ENCODE measurements around the gene SOS2. TPM values are rescaled to one million over a fixed set of nuclear protein-coding genes. Genes with fewer than 3 reads are reported as not detected.

The SOS2 gene
- total and polyA plus RNA-seq, 7 experiments from 2014 or later = 10.2 to 49.6 (median 37.6) TPM

DNA sequence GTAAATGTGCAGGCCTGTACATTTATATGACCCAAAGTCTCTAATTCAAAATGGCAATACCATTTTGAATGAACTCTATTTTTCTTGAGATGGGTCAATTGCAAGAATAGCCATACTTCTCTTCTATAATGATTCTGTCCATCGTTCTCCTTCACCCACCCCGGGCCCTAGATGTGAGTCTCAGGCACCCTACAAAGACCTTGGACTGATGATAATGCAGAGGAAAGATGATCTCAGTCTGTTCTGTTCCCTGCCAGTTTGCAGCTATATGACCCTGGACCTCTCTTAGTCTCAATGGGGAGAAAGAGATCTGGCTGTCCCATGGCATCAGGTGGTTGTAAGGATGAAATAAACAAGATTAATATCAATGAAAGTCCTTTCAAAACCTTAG is 145.1 kb downstream of the SOS2 start:
- POLR2A ChIA-PET = interaction anchor here (0.9 to 22.1 kb wide), 9 partner anchors 14 to 234 kb away, joined by 3 to 328 read pairs (median 10); partner anchors contain the start of genes ARF6 and NEMF
- DNase-seq (no peak), ATAC-seq (no peak)
- H3K9me3 ChIP-seq (ENCODE audit: control insufficient read depth in 2 of 3, low read length in 3 of 3) = no peaks in the 10 kb centered on the region
- H3K4me1 ChIP-seq (ENCODE audit: control insufficient read depth in 2 of 2, insufficient read depth in 2 of 2, low read length in 2 of 2) = peaks cover 81 to 94% of the 10 kb centered on the region in 2 donors
- no peak overlapping the region for H3K4me3 ChIP-seq (ENCODE audit: low read length)
- Mint-ChIP-seq H3K4me1 (peaks cover 65 to 97% (median 91%) of the 10 kb centered on the region in 7 donors), H3K27ac (peak overlapping the region; percentile 86 to 97 (median 90)), H3K27me3 (no peaks in the 10 kb centered on the region), H3K9me3 (no peaks in the 10 kb centered on the region), H3K4me3 (peak overlapping the region; percentile 56 to 80 (median 70)), H3K36me3 (peaks cover 0 to 29% (median 0%) of the 10 kb centered on the region in 5 donors)
- no peaks in the 10 kb centered on the region for H3K36me3 ChIP-seq (ENCODE audit: control insufficient read depth in 2 of 3, insufficient read depth in 3 of 3, low read length in 3 of 3)
- H3K27me3 ChIP-seq (ENCODE audit: control insufficient read depth in 2 of 2, insufficient read depth in 2 of 2, low read length in 2 of 2) = no peaks in the 10 kb centered on the region
- intact Hi-C loops (cut with micrococcal nuclease) = no loop called here
- CTCF ChIA-PET = interaction anchor here (0.6 to 3.7 kb wide), 4 partner anchors 18 to 234 kb away, joined by 3 to 18 read pairs (median 7); partner anchors contain the start of gene NEMF
- peak overlapping the region; percentile 97 for H3K27ac ChIP-seq (ENCODE audit: low read depth, low read length)

DNA sequence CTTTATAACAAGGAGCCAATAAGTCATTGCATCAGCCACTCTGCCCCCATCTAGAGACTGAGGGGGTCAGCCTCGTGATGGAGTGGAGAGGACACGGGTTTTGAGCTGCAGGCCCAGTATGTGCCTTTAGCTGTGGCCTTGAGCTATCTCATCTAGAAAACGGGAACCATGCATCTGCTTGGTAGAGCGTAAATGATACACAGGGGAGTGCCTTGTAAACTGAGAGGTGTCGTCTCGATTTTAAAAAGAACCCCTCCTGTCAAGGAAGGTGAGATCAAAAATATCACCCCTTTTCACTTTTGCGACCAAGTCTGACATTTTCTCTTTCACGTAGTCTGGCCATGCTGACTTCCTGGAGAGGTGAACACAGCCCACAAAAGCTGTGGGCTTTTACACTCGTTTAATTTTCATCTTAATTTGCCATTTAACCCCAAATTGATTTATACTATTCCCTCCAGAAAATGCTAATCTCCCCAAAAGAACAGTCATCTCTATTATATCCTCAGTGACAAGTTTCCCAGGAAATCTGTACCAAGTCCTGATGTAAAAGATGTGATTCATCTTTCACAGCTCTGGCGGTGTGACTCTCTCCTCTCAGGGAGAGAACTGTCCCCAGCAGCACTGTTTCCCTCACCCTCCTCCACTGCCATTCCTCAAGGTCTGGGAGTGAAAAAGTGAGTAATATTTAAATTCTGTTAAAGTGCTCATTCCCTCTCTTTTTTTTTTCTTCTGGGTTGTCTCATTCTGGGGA is 145.6 kb downstream of the SOS2 start:
- DNase-seq = peak in 1 of 9 donors; percentile 45

DNA sequence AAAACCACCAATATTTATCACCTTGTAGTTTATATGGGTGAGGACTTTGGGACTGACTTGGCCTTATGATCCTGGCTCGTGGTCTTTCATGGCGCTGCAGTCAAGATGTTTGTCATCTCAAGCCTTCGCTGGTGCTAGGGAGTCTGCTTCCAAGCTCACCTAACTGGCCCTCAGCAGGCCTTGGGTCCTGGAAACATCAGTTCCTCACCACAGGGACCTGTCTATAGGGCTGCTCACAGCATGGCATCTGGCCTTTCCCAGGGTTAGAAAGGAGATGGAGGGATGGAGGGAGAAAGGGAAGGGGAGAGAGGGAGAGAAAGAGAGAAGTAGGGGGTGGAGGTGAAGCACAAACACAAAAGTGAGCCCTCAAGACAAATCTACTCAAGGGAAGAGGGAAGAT is 146.7 kb downstream of the SOS2 start:
- Histone ChIP-seq H3K4me1 (ENCODE audit: control insufficient read depth in 2 of 2, insufficient read depth in 2 of 2, low read length in 2 of 2) (peaks cover 87 to 89% of the 10 kb centered on the region in 2 donors), H3K36me3 (ENCODE audit: control insufficient read depth in 2 of 3, insufficient read depth in 3 of 3, low read length in 3 of 3) (no peaks in the 10 kb centered on the region), H3K4me3 (ENCODE audit: low read length) (no peak overlapping the region), H3K27ac (ENCODE audit: low read depth, low read length) (peak overlapping the region; percentile 97), H3K27me3 (ENCODE audit: control insufficient read depth in 2 of 2, insufficient read depth in 2 of 2, low read length in 2 of 2) (no peaks in the 10 kb centered on the region), H3K9me3 (ENCODE audit: control insufficient read depth in 2 of 3, low read length in 3 of 3) (no peaks in the 10 kb centered on the region)
- Mint-ChIP-seq H3K9me3 (no peaks in the 10 kb centered on the region), H3K36me3 (peaks cover 0 to 26% (median 0%) of the 10 kb centered on the region in 5 donors), H3K27me3 (no peaks in the 10 kb centered on the region), H3K27ac (peak overlapping the region; percentile 86 to 97 (median 90)), H3K4me1 (peaks cover 56 to 89% (median 83%) of the 10 kb centered on the region in 7 donors), H3K4me3 (peak overlapping the region in 9 of 10 donors; percentile 43 to 75 (median 70))
- POLR2A ChIA-PET = interaction anchor here (1.7 to 22.1 kb wide), 5 partner anchors 16 to 233 kb away, joined by 6 to 328 read pairs (median 128); partner anchors contain the start of gene NEMF
- intact Hi-C loops (cut with micrococcal nuclease) = no loop called here
- CTCF ChIA-PET = interaction anchor here (1.0 to 1.2 kb wide), 3 partner anchors 12 to 142 kb away, joined by 3 to 6 read pairs (median 3); no protein-coding TSS in a partner anchor
- no peak for ATAC-seq
- no peak for DNase-seq

More for the DNA sequence above, 145.6 kb downstream of the SOS2 start:
- Histone ChIP-seq H3K27ac (ENCODE audit: low read depth, low read length) (peak overlapping the region; percentile 97), H3K27me3 (ENCODE audit: control insufficient read depth in 2 of 2, insufficient read depth in 2 of 2, low read length in 2 of 2) (no peaks in the 10 kb centered on the region), H3K36me3 (ENCODE audit: control insufficient read depth in 2 of 3, insufficient read depth in 3 of 3, low read length in 3 of 3) (no peaks in the 10 kb centered on the region), H3K4me3 (ENCODE audit: low read length) (no peak overlapping the region), H3K4me1 (ENCODE audit: control insufficient read depth in 2 of 2, insufficient read depth in 2 of 2, low read length in 2 of 2) (peaks cover 86 to 94% of the 10 kb centered on the region in 2 donors), H3K9me3 (ENCODE audit: control insufficient read depth in 2 of 3, low read length in 3 of 3) (no peaks in the 10 kb centered on the region)
- Mint-ChIP-seq H3K27ac (peak overlapping the region; percentile 86 to 97 (median 90)), H3K27me3 (no peaks in the 10 kb centered on the region), H3K9me3 (no peaks in the 10 kb centered on the region), H3K4me3 (peak overlapping the region; percentile 56 to 80 (median 70)), H3K36me3 (peaks cover 0 to 31% (median 0%) of the 10 kb centered on the region in 5 donors), H3K4me1 (peaks cover 65 to 97% (median 91%) of the 10 kb centered on the region in 7 donors)
- POLR2A ChIA-PET = interaction anchor here (0.5 to 22.1 kb wide), 9 partner anchors 14 to 490 kb away, joined by 3 to 328 read pairs (median 10); partner anchors contain the start of genes ARF6 and NEMF
- no peak for ATAC-seq
- intact Hi-C loops (cut with micrococcal nuclease) = no loop called here
- CTCF ChIA-PET = interaction anchor here (0.6 to 3.7 kb wide), 7 partner anchors 11 to 233 kb away, joined by 3 to 18 read pairs (median 6); partner anchors contain the start of gene NEMF

DNA sequence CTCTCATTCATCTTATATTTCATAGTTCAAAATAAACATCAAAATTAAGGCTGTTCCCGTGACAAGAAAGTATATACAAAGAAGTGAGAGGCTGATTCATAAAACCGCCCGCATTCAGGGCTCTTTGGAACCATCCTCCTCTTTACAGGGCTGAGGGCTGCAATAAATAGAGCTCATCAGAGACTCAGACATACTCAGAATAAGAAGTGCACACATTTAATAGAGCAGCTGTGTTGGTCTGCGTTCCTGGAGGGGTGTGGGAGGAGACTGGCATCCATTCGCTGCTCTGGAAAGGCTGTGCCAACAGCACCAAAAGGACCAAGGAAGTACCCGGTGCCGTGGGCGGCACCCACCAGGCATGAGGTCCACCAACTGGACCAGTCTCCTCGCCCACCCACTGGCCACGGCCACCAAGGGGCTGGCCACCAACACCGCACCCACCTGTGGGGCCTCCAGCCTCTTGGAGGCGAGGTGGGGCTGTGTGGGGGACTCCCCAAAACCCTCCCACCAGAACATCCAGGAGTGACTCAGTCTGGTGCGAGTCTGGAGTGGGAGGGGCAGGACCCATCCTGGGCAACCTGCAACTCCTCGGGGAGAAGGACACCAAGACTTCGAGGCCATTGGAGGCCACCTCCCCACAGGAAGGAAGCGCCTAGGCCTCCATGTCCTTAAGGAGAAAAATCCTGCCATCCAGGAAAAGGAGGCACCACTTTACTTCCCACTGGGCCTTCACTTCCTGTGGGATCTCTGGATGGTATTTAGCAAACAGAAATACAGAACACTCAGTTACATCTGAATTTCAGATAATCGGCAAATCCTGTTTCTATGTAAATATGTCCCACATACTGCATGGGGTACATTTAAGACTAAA is 147.7 kb downstream of the SOS2 start:
- ChIA-PET POLR2A (interaction anchor here (1.2 to 10.8 kb wide), 16 partner anchors 10 to 220 kb away, joined by 3 to 131 read pairs (median 22); partner anchors contain the start of gene VCPKMT), CTCF (interaction anchor here (1.0 to 3.9 kb wide), 6 partner anchors 9 to 231 kb away, joined by 3 to 23 read pairs (median 12); partner anchors contain the start of gene NEMF)
- no peak overlapping the region for H3K4me3 ChIP-seq (ENCODE audit: low read length)
- Mint-ChIP-seq H3K9me3 (no peaks in the 10 kb centered on the region), H3K4me1 (peaks cover 51 to 82% (median 76%) of the 10 kb centered on the region in 7 donors), H3K36me3 (peaks cover 0 to 32% (median 0%) of the 10 kb centered on the region in 5 donors), H3K27ac (peak overlapping the region; percentile 86 to 97 (median 90)), H3K4me3 (peak overlapping the region; percentile 46 to 89 (median 67)), H3K27me3 (no peaks in the 10 kb centered on the region)
- H3K4me1 ChIP-seq (ENCODE audit: control insufficient read depth in 2 of 2, insufficient read depth in 2 of 2, low read length in 2 of 2) = peaks cover 79 to 81% of the 10 kb centered on the region in 2 donors
- ATAC-seq (no peak), DNase-seq (peak in 3 of 9 donors; percentile 33 to 86 (median 56))
- H3K36me3 ChIP-seq (ENCODE audit: control insufficient read depth in 2 of 3, insufficient read depth in 3 of 3, low read length in 3 of 3) = no peaks in the 10 kb centered on the region
- H3K9me3 ChIP-seq (ENCODE audit: control insufficient read depth in 2 of 3, low read length in 3 of 3) = no peaks in the 10 kb centered on the region
- H3K27ac ChIP-seq (ENCODE audit: low read depth, low read length) = peak overlapping the region; percentile 97
- H3K27me3 ChIP-seq (ENCODE audit: control insufficient read depth in 2 of 2, insufficient read depth in 2 of 2, low read length in 2 of 2) = no peaks in the 10 kb centered on the region
- intact Hi-C loops (cut with micrococcal nuclease) = loop anchor here (1.0 to 2.0 kb wide), 14 partner anchors 13 to 221 kb away; partner anchors contain the start of gene ARF6 (in 1 of the 2)

DNA sequence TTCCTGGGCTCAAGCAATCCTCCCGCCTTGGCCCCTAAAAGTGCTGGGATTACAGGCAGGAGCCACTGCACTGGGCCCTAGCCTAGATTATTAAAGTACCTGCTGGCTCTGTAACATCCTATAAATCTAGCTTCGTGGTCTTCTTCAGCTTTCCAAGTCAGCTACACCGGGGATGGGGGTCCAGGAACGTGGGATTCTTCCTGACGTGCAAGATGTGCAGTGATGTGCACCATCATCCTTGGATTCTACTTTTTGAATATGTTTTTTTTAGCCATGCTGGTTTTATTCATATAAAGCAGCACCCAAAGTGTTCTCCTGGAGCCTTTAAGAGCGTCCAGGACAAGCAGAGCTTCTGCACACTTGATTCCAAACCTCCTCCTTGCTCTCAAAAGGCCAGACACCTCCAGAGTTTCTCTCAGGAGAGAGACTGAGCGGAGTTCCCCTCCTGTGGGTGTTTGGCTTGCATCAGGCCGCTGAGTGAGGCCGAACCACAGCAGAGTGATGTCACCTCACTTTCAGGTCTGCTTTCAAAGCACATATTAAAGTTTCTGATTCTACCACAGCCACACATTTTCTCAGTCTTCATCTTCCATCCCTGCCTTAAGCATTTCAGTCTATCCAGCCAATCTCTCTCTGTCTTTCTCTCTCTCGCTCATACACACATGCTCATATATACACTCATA is 148.5 kb downstream of the SOS2 start:
- no peaks in the 10 kb centered on the region for H3K36me3 ChIP-seq (ENCODE audit: control insufficient read depth in 2 of 3, insufficient read depth in 3 of 3, low read length in 3 of 3)
- Mint-ChIP-seq H3K9me3 (peaks cover 0 to 3% (median 0%) of the 10 kb centered on the region in 11 donors), H3K27ac (peak overlapping the region; percentile 86 to 97 (median 90)), H3K4me3 (peak overlapping the region; percentile 46 to 89 (median 67)), H3K36me3 (peaks cover 0 to 33% (median 0%) of the 10 kb centered on the region in 5 donors), H3K4me1 (peaks cover 47 to 79% (median 74%) of the 10 kb centered on the region in 7 donors), H3K27me3 (no peaks in the 10 kb centered on the region)
- no peaks in the 10 kb centered on the region for H3K9me3 ChIP-seq (ENCODE audit: control insufficient read depth in 2 of 3, low read length in 3 of 3)
- H3K27me3 ChIP-seq (ENCODE audit: control insufficient read depth in 2 of 2, insufficient read depth in 2 of 2, low read length in 2 of 2) = no peaks in the 10 kb centered on the region
- peaks cover 71 to 73% of the 10 kb centered on the region in 2 donors for H3K4me1 ChIP-seq (ENCODE audit: control insufficient read depth in 2 of 2, insufficient read depth in 2 of 2, low read length in 2 of 2)
- ChIA-PET CTCF (interaction anchor here (0.8 to 3.9 kb wide), 12 partner anchors 8 to 230 kb away, joined by 3 to 23 read pairs (median 7); partner anchors contain the start of gene NEMF), POLR2A (interaction anchor here (0.6 to 3.9 kb wide), 24 partner anchors 11 to 463 kb away, joined by 3 to 90 read pairs (median 6); partner anchors contain the start of genes KLHDC2, MGAT2, NEMF and RPL36AL)
- H3K27ac ChIP-seq (ENCODE audit: low read depth, low read length) = peak overlapping the region; percentile 97
- DNase-seq (peak; percentile 45 to 92 (median 86)), ATAC-seq (peak; percentile 89)
- intact Hi-C loops (cut with micrococcal nuclease) = loop anchor here (1.0 to 2.0 kb wide), 16 partner anchors 13 to 221 kb away; partner anchors contain the start of gene ARF6 (in 1 of the 2)
- H3K4me3 ChIP-seq (ENCODE audit: low read length) = peak overlapping the region; percentile 47
